Stimulated activated naive CD8-positive, alpha-beta T cell treated with anti-CD3 and anti-CD28 coated beads, Interleukin-15, Interleukin-2, amounts not matched to agents 100 ng/mL and 50 ng/mL, for 24 hours (primary cell): ENCODE data around the gene DENND1C.
A peak's percentile ranks its signal among the peaks of the same experiment; 100 is the strongest.
"Not testable (repeated sequence)": the region's sequence is repeated elsewhere in the genome, so short reads cannot be mapped to it uniquely, and the experiment has no call there.

Experiments used
- H3K27ac Mint-ChIP-seq: one replicate; pipeline ENCODE4 v1.8.0; 2021; ENCODE audit warnings: mild to moderate bottlenecking, mixed read lengths
- H3K27me3 Mint-ChIP-seq: one replicate; pipeline ENCODE4 v1.8.0; 2021; ENCODE audit warnings: mixed read lengths
- H3K36me3 Mint-ChIP-seq: one replicate; pipeline ENCODE4 v1.8.0; 2021; ENCODE audit warnings: low read depth, mixed read lengths
- H3K4me1 Mint-ChIP-seq: one replicate; pipeline ENCODE4 v1.8.0; 2021; ENCODE audit warnings: low read depth, mixed read lengths
- H3K4me3 Mint-ChIP-seq: one replicate; pipeline ENCODE4 v1.8.0; 2021; ENCODE audit warnings: mild to moderate bottlenecking, mixed read lengths
- H3K9me3 Mint-ChIP-seq: one replicate; pipeline ENCODE4 v1.8.0; 2021; ENCODE audit warnings: mixed read lengths

DENND1C gene

GRCh38 chr19:6433165-6433564 lies 48.4 kb downstream of the DENND1C start:
- H3K4me1 Mint-ChIP-seq: peaks cover 3% of the 10 kb centered on the region
- H3K9me3 Mint-ChIP-seq: no peaks in the 10 kb centered on the region
- H3K27ac Mint-ChIP-seq: no peak overlapping the region
- H3K4me3 Mint-ChIP-seq: no peak overlapping the region
- H3K27me3 Mint-ChIP-seq: no peaks in the 10 kb centered on the region
- H3K36me3 Mint-ChIP-seq: no peaks in the 10 kb centered on the region

DNA sequence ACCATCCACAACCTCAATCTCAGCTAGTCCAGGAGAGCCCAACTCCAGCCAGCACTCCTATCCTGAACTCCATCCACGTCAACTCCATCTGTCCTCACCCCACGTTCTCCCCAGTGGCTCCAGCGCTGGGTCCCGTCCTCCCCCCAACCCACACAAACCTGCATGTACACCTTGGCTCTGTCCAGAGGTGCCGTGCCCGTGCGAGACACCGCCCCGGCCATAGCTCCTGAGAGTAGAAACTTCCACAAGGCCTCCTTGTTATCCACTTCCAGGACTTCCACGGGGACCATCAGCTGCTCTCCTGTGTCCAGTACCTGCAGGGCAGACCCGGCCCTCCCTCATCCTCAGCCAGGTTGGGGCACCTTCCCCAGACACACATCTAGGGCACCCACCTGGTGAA lies 49.7 kb downstream of the DENND1C start:
- no peaks in the 10 kb centered on the region for H3K27me3 Mint-ChIP-seq
- H3K27ac Mint-ChIP-seq: no peak overlapping the region
- H3K4me1 Mint-ChIP-seq: peaks cover 3% of the 10 kb centered on the region
- no peaks in the 10 kb centered on the region for H3K36me3 Mint-ChIP-seq
- no peaks in the 10 kb centered on the region for H3K9me3 Mint-ChIP-seq
- no peak overlapping the region for H3K4me3 Mint-ChIP-seq

DNA sequence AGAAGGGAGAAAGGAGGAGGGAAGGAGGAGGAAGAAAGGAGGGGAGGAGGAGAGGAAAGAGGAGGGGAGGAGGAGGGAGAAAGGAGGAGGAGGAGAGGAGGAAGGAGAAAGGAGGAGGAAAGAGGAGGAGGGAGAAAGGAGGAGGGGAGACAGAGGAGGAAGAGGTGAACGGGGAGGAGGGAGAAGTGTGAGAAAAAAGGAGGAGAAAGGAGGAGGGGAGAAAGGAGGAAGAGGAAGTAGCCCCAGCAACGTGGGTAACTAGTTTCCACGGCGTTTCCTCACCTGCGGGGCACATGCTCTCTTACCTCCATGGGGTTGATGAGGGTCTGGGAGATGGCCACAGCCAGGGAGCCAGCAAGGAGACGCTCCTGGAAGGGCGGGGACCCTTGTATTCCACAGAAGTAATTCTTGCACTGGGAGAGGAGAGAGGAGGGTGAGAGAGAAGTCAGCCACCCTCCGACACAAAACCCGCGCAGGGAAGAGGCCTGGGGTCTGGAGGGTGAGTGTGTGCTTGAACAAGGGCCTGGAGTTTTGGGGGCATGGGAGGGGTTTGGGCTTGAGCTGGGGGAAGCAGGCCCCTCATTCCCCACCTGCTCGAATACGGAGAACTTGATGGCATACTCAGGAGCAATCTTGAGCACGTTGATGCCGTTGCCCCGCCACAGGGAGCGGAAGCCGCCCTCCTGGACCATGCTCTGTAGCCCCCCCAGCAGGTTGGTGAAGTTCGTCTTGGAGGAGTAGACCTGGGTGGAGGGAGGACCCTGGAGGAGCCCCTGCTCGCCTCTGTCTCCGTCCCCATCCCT lies 52.0 kb downstream of the DENND1C start:
- Mint-ChIP-seq H3K4me3 (peak overlapping the region; percentile 71), H3K36me3 (no peaks in the 10 kb centered on the region), H3K9me3 (no peaks in the 10 kb centered on the region), H3K27ac (peak overlapping the region; percentile 52), H3K27me3 (no peaks in the 10 kb centered on the region), H3K4me1 (peaks cover 13% of the 10 kb centered on the region)

- not testable (repeated sequence) for H3K27ac Mint-ChIP-seq, H3K36me3 Mint-ChIP-seq, H3K9me3 Mint-ChIP-seq, H3K27me3 Mint-ChIP-seq, H3K4me3 Mint-ChIP-seq
- H3K4me1 Mint-ChIP-seq: peaks cover 13% of the 10 kb centered on the region
Observed at GRCh38 chr19:6428692-6429418, 52.7 kb downstream of the DENND1C start.

GRCh38 chr19:6427131-6427530 lies 54.5 kb downstream of the DENND1C start:
- Mint-ChIP-seq H3K27me3 (no peaks in the 10 kb centered on the region), H3K27ac (no peak overlapping the region), H3K36me3 (peaks cover 11% of the 10 kb centered on the region), H3K4me1 (peaks cover 30% of the 10 kb centered on the region), H3K4me3 (no peak overlapping the region), H3K9me3 (no peaks in the 10 kb centered on the region)

DNA sequence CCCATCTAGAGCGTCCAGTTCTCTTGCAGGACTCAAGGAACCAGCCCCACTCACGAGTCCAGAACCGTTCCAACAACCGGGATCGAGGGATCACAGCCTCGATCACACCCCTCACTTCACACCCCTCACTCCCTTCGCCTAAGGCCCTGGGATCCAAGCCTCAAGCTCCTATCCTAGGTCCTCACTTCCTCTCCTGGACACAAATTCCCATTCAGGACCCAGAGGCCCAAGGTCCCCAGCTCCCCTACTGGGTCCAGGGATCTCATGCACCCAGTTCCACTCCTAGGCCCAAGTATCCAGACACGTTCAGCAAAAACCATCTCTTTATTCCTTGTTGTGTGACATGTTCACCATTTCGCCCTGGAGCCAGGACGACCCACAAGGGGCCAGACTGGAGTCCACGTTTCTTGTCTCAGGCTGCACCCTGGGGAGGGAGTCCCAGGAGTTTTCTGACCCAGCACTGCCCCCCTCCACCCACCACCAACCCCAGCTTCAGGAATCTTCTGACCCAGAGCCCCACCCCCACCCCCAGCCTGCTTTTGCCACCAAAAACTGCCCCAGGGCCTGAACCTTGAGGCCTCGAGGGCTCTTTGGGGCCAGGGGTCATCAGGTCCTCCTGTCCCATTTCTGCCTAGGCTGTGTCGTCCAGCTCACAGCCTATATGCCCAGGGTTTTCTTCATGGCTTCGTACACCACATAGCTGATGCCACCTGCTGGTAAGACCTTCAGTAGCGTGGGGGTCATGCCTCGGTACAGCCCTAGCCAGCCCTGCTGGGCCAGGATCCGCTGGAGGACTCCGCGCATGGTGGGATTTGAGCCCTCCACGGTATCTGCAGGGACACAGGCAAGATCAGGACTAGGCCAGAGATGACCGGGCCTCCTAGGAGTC lies 55.6 kb downstream of the DENND1C start:
- peak overlapping the region; percentile 90 for H3K27ac Mint-ChIP-seq
- H3K4me1 Mint-ChIP-seq: peaks cover 38% of the 10 kb centered on the region
- no peaks in the 10 kb centered on the region for H3K27me3 Mint-ChIP-seq
- H3K36me3 Mint-ChIP-seq: peaks cover 21% of the 10 kb centered on the region
- no peaks in the 10 kb centered on the region for H3K9me3 Mint-ChIP-seq
- peak overlapping the region; percentile 68 for H3K4me3 Mint-ChIP-seq

- Mint-ChIP-seq H3K9me3 (no peaks in the 10 kb centered on the region), H3K27ac (peak overlapping the region; percentile 90), H3K27me3 (no peaks in the 10 kb centered on the region), H3K4me3 (peak overlapping the region; percentile 68), H3K4me1 (peaks cover 40% of the 10 kb centered on the region), H3K36me3 (peaks cover 29% of the 10 kb centered on the region)
Observed at GRCh38 chr19:6424939-6425731, 56.5 kb downstream of the DENND1C start.

- H3K4me3 Mint-ChIP-seq: peak within 1 kb of the TSS; percentile 91
- H3K27me3 Mint-ChIP-seq: no peaks in the 10 kb centered on the region
- peak within 1 kb of the TSS; percentile 90 for H3K27ac Mint-ChIP-seq
- H3K4me1 Mint-ChIP-seq: peaks cover 37% of the 10 kb centered on the region
- no peaks in the 10 kb centered on the region for H3K9me3 Mint-ChIP-seq
- H3K36me3 Mint-ChIP-seq: peaks cover 34% of the 10 kb centered on the region
Observed at GRCh38 chr19:6424195-6424938, 57.2 kb downstream of the DENND1C start, which contains the start of gene KHSRP. KHSRP (minus strand) TSS chr19:6424811; CDS start chr19:6424701, 110 bp downstream.

DNA sequence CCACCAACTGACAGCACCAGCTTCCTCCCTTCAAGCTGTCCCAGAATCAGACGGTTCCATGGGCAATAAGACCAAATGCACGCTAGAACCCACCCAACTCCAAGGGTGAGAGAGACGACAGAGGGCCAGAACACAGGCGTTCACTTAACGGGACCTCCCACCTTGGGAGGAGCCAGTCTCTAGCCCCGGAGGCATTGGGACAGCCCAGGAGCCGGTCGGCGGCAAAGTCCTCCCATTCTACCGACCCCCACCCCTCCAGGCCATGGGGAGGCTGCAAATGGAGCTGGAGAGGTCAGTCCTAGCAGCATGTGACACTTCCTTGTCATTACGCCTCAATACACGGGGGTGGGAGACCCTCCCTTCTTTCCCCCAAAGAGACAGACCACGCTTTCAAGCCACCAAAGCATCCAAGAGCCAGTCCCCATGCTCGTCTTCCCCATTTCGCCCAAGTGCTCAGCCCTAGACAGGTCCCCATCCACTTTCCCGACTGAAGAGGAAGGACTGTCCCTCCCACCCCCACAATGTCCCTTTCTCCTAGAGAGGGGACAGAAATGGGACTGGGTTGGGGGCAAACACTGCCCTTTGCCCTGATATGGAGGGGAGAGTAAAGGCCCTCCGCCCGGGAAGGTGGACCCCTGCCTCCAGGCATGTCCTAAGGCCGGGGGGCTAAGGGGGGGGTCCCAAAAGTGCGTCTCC lies 57.9 kb downstream of the DENND1C start:
- H3K4me3 Mint-ChIP-seq: peak overlapping the region; percentile 91
- H3K4me1 Mint-ChIP-seq: peaks cover 37% of the 10 kb centered on the region
- H3K27me3 Mint-ChIP-seq: no peaks in the 10 kb centered on the region
- peak overlapping the region; percentile 88 for H3K27ac Mint-ChIP-seq
- H3K9me3 Mint-ChIP-seq: no peaks in the 10 kb centered on the region
- H3K36me3 Mint-ChIP-seq: peaks cover 40% of the 10 kb centered on the region

GRCh38 chr19:6421075-6422014 lies 60.2 kb downstream of the DENND1C start:
- no peak overlapping the region for H3K4me3 Mint-ChIP-seq
- peaks cover 37% of the 10 kb centered on the region for H3K4me1 Mint-ChIP-seq
- H3K27ac Mint-ChIP-seq: no peak overlapping the region
- no peaks in the 10 kb centered on the region for H3K9me3 Mint-ChIP-seq
- no peaks in the 10 kb centered on the region for H3K27me3 Mint-ChIP-seq
- peaks cover 61% of the 10 kb centered on the region for H3K36me3 Mint-ChIP-seq

- peaks cover 25% of the 10 kb centered on the region for H3K4me1 Mint-ChIP-seq
- no peaks in the 10 kb centered on the region for H3K9me3 Mint-ChIP-seq
- H3K27ac Mint-ChIP-seq: no peak overlapping the region
- peaks cover 79% of the 10 kb centered on the region for H3K36me3 Mint-ChIP-seq
- no peak overlapping the region for H3K4me3 Mint-ChIP-seq
- H3K27me3 Mint-ChIP-seq: no peaks in the 10 kb centered on the region
Observed at GRCh38 chr19:6418562-6418932, 63.0 kb downstream of the DENND1C start.

- H3K4me3 Mint-ChIP-seq: no peak overlapping the region
- H3K27me3 Mint-ChIP-seq: no peaks in the 10 kb centered on the region
- H3K4me1 Mint-ChIP-seq: peaks cover 18% of the 10 kb centered on the region
- no peak overlapping the region for H3K27ac Mint-ChIP-seq
- H3K36me3 Mint-ChIP-seq: peaks cover 79% of the 10 kb centered on the region
- H3K9me3 Mint-ChIP-seq: no peaks in the 10 kb centered on the region
Observed at GRCh38 chr19:6417713-6418561, 63.6 kb downstream of the DENND1C start.
